ENCODE results near the gene AP1S2. TPM values are rescaled to one million over a fixed set of nuclear protein-coding genes. Genes with fewer than 3 reads are reported as not detected.

AP1S2 gene
- total RNA-seq, 1 donor from 2014 or later: 99.3 TPM

DNA sequence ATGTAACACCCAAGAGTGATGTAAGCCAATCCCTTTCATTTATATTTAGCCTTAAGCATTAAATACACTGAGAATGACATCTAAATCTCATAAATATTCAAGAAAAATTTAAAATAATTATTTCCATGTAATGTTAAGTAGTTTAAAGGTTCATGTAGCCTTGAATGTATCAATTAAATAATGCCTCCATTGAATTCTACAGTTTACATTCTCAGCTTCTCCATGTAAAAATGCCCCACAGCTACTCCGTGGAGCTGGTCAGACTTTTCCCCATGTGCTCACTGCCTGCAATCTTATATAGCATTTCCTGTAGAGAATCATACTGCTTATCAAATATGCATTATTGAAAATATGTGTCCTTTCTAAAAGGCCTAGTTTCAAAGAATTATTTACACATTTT, 25.4 kb downstream of the AP1S2 start:
- no peaks in the 10 kb centered on the region for H3K9me3 ChIP-seq
- TF ChIP-seq, protein P1, sequence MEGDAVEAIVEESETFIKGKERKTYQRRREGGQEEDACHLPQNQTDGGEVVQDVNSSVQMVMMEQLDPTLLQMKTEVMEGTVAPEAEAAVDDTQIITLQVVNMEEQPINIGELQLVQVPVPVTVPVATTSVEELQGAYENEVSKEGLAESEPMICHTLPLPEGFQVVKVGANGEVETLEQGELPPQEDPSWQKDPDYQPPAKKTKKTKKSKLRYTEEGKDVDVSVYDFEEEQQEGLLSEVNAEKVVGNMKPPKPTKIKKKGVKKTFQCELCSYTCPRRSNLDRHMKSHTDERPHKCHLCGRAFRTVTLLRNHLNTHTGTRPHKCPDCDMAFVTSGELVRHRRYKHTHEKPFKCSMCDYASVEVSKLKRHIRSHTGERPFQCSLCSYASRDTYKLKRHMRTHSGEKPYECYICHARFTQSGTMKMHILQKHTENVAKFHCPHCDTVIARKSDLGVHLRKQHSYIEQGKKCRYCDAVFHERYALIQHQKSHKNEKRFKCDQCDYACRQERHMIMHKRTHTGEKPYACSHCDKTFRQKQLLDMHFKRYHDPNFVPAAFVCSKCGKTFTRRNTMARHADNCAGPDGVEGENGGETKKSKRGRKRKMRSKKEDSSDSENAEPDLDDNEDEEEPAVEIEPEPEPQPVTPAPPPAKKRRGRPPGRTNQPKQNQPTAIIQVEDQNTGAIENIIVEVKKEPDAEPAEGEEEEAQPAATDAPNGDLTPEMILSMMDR (IDR thresholded peaks at IDR 0.05): no peak
- no peaks in the 10 kb centered on the region for H3K27me3 ChIP-seq
- peaks cover 7 to 12% of the 10 kb centered on the region in 2 donors for H3K36me3 ChIP-seq
- no peaks in the 10 kb centered on the region for H3K4me1 ChIP-seq
- no peak overlapping the region for H3K4me3 ChIP-seq
- no peak for DNase-seq (ENCODE audit: low spot score in 2 of 2)
- intact Hi-C loops (cut with DNase I): no loop called here
- no peak overlapping the region for H3K27ac ChIP-seq

GRCh38 chrX:15825936-15826335, 28.7 kb downstream of the AP1S2 start:
- Histone ChIP-seq H3K36me3 (peaks cover 29 to 40% of the 10 kb centered on the region in 2 donors), H3K27me3 (no peaks in the 10 kb centered on the region), H3K9me3 (no peaks in the 10 kb centered on the region), H3K4me1 (no peaks in the 10 kb centered on the region), H3K27ac (no peak overlapping the region), H3K4me3 (no peak overlapping the region)
- intact Hi-C loops (cut with DNase I): no loop called here
- DNase-seq (ENCODE audit: low spot score in 2 of 2): no peak
- TF ChIP-seq, protein P1 (IDR thresholded peaks at IDR 0.05): no peak

GRCh38 chrX:15822922-15823321, 31.7 kb downstream of the AP1S2 start:
- Histone ChIP-seq H3K4me1 (no peaks in the 10 kb centered on the region), H3K36me3 (peaks cover 44 to 67% of the 10 kb centered on the region in 2 donors), H3K27me3 (no peaks in the 10 kb centered on the region), H3K27ac (no peak overlapping the region), H3K9me3 (no peaks in the 10 kb centered on the region), H3K4me3 (no peak overlapping the region)
- DNase-seq (ENCODE audit: low spot score in 2 of 2): no peak
- intact Hi-C loops (cut with DNase I): no loop called here
- TF ChIP-seq, protein P1 (IDR thresholded peaks at IDR 0.05): no peak

DNA sequence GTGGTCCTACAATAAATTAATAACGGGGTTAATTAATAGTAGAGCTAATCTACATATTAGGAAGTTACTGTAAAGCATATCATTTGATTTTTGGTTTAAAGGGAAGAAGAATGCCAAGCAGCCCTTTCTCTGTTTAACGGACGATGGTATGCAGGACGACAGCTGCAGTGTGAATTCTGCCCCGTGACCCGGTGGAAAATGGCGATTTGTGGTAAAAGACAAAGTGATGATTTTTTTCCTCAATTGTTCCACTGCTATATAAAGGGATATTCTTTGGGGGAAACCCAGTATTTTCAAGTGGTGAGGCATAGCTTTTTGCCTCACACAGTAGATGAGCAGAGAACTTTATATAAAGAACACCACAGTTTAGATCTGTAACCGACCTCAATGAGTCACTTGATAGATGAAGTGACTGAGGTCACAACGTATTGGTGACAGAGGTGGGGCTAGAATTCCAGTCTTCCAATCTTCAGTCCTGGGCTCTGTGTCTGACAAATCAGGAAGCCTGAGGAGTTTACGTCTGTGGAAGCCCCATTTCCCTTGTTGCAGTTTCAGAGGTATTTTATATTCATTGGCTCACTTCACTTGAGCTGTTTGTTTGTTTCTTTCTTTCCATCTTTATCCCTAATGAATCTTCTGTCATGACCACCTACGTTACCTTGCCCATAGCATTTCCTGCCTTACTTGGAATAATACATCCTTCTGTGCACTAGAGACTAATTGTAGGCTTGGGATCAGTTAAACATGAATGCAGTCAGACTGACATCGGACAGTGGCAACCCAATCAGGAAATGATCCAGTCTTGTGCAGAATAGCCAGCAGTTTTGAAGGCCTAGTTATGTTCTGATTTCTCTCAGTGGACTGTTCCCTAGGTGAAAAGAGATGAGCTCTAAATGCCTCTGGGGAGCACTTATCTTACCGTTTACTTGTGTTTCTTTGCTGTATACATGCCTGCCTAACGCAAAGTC, 34.2 kb downstream of the AP1S2 start:
- peaks cover 52 to 80% of the 10 kb centered on the region in 2 donors for H3K36me3 ChIP-seq
- no peak overlapping the region for H3K4me3 ChIP-seq
- intact Hi-C loops (cut with DNase I): no loop called here
- H3K27ac ChIP-seq: no peak overlapping the region
- no peaks in the 10 kb centered on the region for H3K9me3 ChIP-seq
- TF ChIP-seq, protein P1 (IDR thresholded peaks at IDR 0.05): no peak
- no peaks in the 10 kb centered on the region for H3K4me1 ChIP-seq
- DNase-seq (ENCODE audit: low spot score in 2 of 2): no peak
- no peaks in the 10 kb centered on the region for H3K27me3 ChIP-seq

- intact Hi-C loops (cut with DNase I): no loop called here
- H3K4me1 ChIP-seq: no peaks in the 10 kb centered on the region
- H3K36me3 ChIP-seq: peaks cover 54 to 84% of the 10 kb centered on the region in 2 donors
Measured at GRCh38 chrX:15816886-15817285, 37.7 kb downstream of the AP1S2 start.

More at GRCh38 chrX:15816886-15817285, 37.7 kb downstream of the AP1S2 start:
- Histone ChIP-seq H3K4me3 (no peak overlapping the region), H3K9me3 (no peaks in the 10 kb centered on the region), H3K27me3 (no peaks in the 10 kb centered on the region), H3K27ac (no peak overlapping the region)
- no peak for DNase-seq (ENCODE audit: low spot score in 2 of 2)
- TF ChIP-seq, protein P1 (IDR thresholded peaks at IDR 0.05): no peak
